Right atrium auricular region (tissue), 2 donors: ENCODE results near the gene IL17RB. TPM values are rescaled to one million over a fixed set of nuclear protein-coding genes. Genes with fewer than 3 reads are reported as not detected.

ENCODE experiments used
- DNase-seq: peaks from one replicate; pipeline ENCODE4 v3.0.0-alpha.2; 2019; ENCODE audit warnings: low spot score
- H3K27ac ChIP-seq, 2 donors: fragments of 200-600 bp; sonication (generic); 1 replicate in 1 of 2; 2 replicates in 1 of 2; pipeline ENCODE4 v1.5.1; 2016 to 2019
- H3K27me3 ChIP-seq, 2 donors: fragments of 200-600 bp; sonication (generic); one replicate each; pipeline versions ENCODE4 v1.5.1 to v1.6.0; 2017 to 2019
- H3K36me3 ChIP-seq: fragments of 200-600 bp; sonication (generic); one replicate; pipeline ENCODE4 v1.5.1; 2016
- H3K4me1 ChIP-seq, 2 donors: fragments of 200-600 bp; sonication (generic); one replicate each; pipeline versions ENCODE4 v1.5.1 to v1.6.0; 2017 to 2019
- H3K4me3 ChIP-seq, 2 donors: fragments of 200-600 bp; sonication (generic); 1 replicate in 1 of 2; 2 replicates in 1 of 2; pipeline ENCODE4 v1.5.1; 2017 to 2019; ENCODE audit warnings: mild to moderate bottlenecking in 1 of 2, moderate library complexity in 1 of 2
- H3K9me3 ChIP-seq, 2 donors: fragments of 200-600 bp; sonication (generic); one replicate each; pipeline ENCODE4 v1.5.1; 2019
- total RNA-seq, 2 donors: library from RNA; depleted of rRNA; stranded (reverse); fragments of >200 nt; gene quantifications; one replicate each; pipeline ENCODE4 v1.1.0, GENCODE V29; 2016
- TF ChIP-seq, protein P1 (sequence below), 2 donors: fragments of 200-600 bp; sonication (generic); IDR thresholded peaks; one replicate each; pipeline ENCODE4 v1.5.1; 2019; ENCODE audit warnings: antibody characterized with exemption in 2 of 2

IL17RB gene
- total RNA-seq, 2 donors from 2014 or later, result 0.83 to 1.1 TPM

DNA sequence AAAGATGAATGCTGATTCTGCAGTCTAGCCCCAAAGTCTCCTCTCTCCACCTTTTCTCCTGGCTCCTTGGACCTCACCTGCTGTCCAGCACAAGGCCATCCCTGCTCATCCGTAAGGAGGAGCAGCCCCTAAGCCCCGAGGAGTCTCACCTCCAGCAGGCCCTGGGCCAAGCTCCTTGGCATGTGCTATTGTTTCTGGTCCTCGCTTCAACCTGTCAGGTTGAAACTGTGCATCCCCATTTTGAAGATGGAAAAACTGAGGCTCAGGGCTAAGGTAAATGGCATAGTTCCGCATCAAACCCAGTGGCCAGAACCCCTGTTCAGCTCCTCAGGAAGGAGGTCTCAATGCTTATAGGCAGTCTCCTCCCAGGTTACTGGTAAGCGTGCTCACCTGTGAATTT, 26.3 kb upstream of the IL17RB start:
- Histone ChIP-seq H3K4me1 (no peaks in the 10 kb centered on the region), H3K27me3 (no peaks in the 10 kb centered on the region), H3K4me3 (no peak overlapping the region), H3K27ac (no peak overlapping the region), H3K9me3 (no peaks in the 10 kb centered on the region), H3K36me3 (peaks cover 5% of the 10 kb centered on the region)
- no peak for DNase-seq
- TF ChIP-seq, protein P1, sequence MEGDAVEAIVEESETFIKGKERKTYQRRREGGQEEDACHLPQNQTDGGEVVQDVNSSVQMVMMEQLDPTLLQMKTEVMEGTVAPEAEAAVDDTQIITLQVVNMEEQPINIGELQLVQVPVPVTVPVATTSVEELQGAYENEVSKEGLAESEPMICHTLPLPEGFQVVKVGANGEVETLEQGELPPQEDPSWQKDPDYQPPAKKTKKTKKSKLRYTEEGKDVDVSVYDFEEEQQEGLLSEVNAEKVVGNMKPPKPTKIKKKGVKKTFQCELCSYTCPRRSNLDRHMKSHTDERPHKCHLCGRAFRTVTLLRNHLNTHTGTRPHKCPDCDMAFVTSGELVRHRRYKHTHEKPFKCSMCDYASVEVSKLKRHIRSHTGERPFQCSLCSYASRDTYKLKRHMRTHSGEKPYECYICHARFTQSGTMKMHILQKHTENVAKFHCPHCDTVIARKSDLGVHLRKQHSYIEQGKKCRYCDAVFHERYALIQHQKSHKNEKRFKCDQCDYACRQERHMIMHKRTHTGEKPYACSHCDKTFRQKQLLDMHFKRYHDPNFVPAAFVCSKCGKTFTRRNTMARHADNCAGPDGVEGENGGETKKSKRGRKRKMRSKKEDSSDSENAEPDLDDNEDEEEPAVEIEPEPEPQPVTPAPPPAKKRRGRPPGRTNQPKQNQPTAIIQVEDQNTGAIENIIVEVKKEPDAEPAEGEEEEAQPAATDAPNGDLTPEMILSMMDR (IDR thresholded peaks at IDR 0.05), result no peak

DNA sequence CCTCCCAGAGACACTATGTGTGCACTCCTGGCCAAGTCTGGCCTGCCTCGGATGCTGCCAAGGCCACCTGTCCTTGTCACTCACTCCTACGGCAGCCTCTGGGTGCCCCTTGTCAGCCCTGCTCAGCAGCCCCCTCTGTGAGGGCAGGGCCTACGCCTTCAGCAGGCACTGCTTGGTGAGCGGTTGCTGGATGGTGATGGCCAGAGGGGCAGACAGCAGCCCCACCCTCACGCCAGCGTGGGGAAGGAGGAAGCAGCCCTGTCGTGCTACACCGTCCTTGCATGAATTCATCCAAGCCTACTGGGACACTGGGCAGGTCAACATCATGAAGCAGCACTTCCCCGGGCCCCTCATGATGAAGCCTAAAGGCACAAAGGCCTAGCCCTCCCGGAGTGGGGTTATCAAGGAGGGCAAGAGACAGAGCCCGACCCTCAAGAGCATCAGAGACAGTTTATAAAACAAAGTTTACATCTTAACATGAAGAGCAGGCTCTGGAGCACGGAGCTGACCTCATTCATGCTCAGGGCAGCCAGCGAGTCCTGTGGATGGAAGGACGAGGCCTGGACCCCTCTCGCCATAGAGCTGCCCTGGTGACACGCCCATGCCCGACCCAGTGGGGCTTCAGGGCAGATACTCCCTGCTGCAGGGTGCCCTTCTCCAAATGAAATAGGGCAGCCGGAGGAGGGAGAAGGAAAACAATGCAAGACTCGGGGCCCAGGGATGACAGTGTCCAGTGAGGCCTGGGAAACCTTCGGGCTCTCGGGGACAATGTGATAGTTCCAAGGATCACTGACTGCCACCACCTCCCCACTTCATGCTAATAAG, 25.4 kb upstream of the IL17RB start:
- DNase-seq, result no peak
- H3K9me3 ChIP-seq, result no peaks in the 10 kb centered on the region
- TF ChIP-seq, protein P1 (IDR thresholded peaks at IDR 0.05), result no peak
- no peaks in the 10 kb centered on the region for H3K27me3 ChIP-seq
- H3K36me3 ChIP-seq, result peaks cover 5% of the 10 kb centered on the region
- H3K4me3 ChIP-seq, result no peak overlapping the region
- H3K4me1 ChIP-seq, result no peaks in the 10 kb centered on the region
- H3K27ac ChIP-seq, result no peak overlapping the region

DNA sequence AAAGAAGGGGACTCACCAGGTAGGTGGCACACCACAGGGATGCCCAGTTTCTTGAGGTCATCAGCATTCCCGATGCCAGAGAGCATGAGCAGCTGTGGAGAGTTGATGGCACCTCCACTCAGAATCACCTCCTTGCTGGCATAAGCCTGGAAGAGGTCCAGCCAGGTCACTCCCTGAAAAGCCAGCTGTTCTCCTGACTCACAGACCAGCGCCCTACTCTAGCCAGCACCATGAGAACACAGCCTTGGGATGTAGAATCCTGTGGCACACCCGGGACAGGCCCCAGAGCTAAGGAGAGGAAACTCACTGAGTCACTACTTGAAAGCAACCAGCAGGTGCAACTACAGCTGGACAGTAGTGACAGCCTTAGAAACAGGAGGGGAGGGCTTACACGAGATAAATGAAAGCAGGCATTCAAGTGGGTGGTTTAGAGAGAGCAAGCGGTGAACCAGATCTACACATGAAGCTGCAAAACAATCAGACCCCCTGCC, 24.7 kb upstream of the IL17RB start:
- TF ChIP-seq, protein P1 (IDR thresholded peaks at IDR 0.05), result no peak
- no peaks in the 10 kb centered on the region for H3K9me3 ChIP-seq
- no peak overlapping the region for H3K27ac ChIP-seq
- H3K27me3 ChIP-seq, result no peaks in the 10 kb centered on the region
- no peak for DNase-seq
- H3K4me3 ChIP-seq, result no peak overlapping the region
- no peaks in the 10 kb centered on the region for H3K4me1 ChIP-seq
- peaks cover 5% of the 10 kb centered on the region for H3K36me3 ChIP-seq

DNA sequence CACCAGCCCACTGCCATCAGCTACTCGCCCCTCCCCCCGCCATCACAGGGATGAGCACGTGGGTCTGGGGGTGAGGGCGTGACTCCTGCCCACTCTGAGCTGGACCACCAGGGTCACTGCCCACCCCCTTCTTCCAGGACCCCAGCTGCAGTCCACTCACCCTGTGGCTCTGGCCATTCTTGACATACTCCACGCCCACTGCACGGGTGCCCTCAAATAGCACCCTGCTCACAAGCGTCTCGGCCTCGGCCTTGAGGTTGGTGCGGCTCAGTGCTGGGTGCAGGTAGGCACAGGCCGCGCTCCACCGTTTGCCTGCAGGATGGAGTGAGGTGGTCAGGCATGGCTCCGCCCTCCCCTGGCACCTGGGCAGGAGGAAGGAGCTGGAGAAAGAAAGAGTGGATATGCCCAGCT, 24.0 kb upstream of the IL17RB start:
- Histone ChIP-seq H3K9me3 (no peaks in the 10 kb centered on the region), H3K27me3 (no peaks in the 10 kb centered on the region), H3K4me3 (no peak overlapping the region), H3K36me3 (peaks cover 5% of the 10 kb centered on the region), H3K4me1 (no peaks in the 10 kb centered on the region), H3K27ac (no peak overlapping the region)
- TF ChIP-seq, protein P1 (IDR thresholded peaks at IDR 0.05), result no peak
- no peak for DNase-seq

DNA sequence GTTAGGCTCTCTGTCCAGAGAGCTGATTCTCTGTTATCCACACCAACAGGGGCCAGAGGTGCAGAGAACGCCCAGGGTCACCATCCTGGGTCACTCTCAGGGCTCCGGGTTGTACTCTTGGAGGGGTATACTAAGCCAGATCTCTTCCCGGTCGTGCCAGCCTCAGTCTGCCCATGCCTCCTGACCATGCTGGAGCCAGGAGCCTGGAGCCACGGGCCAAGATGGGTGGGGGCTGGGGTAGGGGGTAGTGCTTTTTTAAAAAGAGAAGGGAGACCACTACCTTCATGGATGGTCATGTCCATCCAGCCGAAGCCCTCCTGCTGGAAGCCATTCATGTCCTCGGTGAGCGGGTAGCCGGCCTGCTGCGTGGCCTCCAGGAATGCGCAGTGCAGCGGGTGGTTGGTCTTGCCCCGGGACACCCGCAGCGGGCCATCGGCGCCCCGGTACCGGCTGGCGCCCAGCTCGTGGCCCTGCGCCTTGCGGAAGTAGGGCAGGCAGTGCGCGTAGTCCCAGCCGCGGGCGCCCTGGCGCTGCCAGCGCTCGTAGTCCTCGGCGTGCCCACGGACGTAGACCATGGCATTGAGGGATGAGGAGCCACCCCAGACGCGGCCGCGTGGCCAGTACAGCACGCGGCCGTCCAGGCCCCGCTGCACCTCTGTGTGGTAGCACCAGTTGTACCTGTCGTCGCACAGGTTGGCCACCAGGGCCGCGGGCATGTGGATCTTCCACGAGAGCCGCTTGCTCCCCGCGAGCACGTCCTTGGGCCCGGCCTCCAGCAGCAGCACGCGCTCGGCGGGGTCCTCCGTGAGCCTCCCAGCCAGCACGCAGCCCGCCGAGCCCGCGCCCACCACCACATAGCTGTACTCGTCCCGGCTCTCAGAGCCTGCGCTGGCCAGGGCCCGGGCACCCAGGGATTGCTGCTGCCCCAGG, 23.1 kb upstream of the IL17RB start:
- TF ChIP-seq, protein P1 (IDR thresholded peaks at IDR 0.05), result no peak
- Histone ChIP-seq H3K36me3 (peaks cover 5% of the 10 kb centered on the region), H3K4me3 (no peak overlapping the region), H3K4me1 (no peaks in the 10 kb centered on the region), H3K27ac (no peak overlapping the region), H3K27me3 (no peaks in the 10 kb centered on the region), H3K9me3 (no peaks in the 10 kb centered on the region)
- DNase-seq, result no peak
